Suppressor macrophage treated with lipopolysaccharide for 4 hours (primary cell): ENCODE results near the gene C6orf89.

Experiments used
- DNase-seq: peaks from one replicate; pipeline ENCODE4 v3.0.0-alpha.2; 2020

The C6orf89 gene

DNA sequence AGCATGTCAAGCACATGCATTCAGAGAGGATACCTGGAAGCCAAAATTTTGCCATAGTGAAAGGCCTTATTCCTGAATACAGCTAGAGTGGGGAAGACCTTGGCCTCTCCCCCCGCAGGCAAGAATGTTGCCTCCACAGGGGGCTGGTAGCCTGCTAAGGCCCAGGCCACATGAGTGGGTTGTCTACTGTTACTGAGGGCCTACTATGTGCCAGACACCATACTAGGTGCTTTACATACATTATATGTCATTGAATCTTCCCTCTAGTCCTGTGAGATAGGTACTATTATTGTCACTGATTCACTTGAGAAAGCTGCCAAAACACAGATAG is 68.1 kb downstream of the C6orf89 start:
- no peak for DNase-seq

DNA sequence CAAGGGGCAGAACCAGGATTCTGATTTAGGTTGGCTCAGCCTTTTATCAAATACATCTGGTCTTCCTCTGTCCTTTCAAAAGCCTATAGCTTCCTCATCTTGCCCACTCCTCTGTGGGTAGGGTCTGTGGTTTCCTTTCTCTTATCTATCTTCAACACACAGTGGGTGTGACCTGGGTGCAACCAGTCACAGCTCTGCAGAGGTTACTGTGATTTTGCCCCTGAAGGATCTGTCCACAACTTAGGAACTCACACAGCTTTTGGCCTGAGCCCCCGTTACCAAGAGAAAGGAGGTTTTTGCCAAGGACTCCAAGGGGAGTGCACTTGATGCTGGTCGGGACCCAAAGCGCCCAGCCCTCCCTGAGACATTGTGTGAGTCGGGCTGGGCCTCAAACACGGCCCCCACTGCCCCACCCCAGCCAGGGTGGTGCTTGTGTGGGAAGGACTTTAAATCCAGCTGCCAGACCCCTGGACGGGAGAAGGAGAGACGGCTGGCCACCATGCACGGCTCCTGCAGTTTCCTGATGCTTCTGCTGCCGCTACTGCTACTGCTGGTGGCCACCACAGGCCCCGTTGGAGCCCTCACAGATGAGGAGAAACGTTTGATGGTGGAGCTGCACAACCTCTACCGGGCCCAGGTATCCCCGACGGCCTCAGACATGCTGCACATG is 68.6 kb downstream of the C6orf89 start, which contains the start of gene PI16:
TSS of gene PI16 (plus strand) at position 477 of the 670 bp plus-strand sequence. CDS start at position 500, 23 bp downstream.
- no peak for DNase-seq

DNA sequence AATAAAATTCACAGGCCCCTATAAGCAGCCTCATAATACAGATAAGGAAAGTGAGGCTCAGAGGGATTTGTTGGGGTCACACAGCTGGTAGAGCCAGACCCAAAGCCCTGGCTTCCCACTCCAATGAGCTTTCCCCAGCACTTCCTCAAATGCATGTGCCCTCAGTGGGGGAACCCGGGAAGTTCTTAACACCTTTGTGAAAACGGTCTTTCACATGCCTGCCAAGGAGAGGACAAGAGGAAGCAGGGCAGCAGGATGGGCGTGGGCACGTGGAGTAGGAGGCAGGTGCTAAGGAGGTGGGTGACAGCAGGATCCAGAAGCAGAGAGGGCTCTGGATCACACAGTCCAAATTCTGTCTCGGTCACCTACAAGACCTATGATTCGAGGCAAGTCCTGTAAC is 69.4 kb downstream of the C6orf89 start:
- DNase-seq, result peak; percentile 12

DNA sequence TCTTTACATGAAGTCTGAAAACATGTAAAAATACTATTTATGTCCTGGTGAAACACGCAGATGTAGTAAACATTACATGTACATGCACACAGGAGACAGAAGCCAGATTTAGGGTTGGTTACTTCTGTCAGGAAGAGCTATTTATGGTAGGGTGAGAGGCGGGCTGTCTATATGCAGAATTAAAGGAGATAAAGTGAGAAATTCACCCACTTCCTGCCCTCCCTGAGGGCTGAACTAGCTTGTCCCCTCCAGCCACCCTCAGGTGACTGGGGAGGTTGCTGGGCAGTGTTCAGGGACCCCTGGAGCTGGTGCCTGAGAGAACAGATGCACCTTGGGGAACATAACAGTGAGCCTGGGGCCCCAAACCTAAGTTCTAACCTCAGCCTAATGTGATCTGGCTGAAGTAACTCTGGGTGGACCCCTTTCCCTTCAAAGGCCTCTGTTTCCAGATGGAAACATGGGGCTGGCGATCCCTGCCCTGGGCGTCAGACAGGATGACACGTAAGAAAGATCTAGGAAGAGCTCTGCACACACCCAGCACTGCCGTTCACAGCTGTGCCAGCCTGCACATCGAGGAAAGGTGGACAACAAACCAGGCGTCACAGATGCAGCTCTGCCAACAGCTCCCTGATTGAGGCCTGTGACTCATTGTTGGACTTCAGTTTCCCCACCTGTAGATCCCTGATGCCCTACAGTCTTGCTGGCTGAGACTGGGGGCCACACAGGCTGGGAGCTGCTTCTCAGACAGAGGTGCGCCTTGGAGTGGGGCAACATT is 70.1 kb downstream of the C6orf89 start:
- no peak for DNase-seq

DNA sequence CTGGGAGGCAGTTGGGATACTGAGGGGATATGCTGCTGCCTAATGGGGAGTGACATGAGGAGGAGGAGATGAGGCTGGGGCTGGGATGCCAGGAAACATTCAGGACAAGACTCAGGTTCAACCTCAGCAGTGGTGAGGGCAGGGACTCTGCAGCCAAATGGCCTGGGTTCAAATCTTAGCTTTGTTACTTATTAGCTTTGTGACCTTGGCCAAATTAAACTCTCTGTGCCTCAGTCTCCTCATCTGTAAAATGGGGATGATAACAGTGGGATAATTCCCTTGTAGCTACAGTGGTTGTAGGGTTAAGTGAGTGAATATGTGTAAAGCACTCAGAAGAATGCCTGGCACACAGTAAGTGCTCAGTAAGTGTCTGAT is 70.7 kb downstream of the C6orf89 start:
- DNase-seq, result no peak

DNA sequence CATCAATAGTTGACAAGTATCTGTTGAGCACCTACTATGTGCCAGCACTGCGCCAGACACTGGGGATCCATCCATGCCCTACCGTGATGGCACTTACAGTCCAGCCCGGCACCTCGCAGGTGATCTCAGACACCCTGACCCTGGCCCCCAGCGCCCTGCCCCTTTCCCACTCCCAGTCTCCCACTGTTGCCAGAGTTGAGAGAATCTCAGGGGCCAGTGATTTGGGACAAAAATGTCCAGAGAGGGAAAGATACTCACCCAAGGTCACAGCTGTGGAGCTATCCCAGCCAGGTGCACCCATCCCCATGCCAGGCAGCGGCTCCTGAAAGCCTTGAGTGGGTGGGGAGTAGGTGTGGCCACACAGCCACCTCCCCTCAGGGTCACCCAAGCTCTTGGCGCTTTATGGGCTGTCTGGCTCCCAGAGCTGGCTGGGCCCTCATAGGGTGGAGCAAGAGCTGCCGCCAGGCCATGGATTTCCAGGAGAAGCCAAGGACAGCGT is 72.1 kb downstream of the C6orf89 start:
- no peak for DNase-seq

DNA sequence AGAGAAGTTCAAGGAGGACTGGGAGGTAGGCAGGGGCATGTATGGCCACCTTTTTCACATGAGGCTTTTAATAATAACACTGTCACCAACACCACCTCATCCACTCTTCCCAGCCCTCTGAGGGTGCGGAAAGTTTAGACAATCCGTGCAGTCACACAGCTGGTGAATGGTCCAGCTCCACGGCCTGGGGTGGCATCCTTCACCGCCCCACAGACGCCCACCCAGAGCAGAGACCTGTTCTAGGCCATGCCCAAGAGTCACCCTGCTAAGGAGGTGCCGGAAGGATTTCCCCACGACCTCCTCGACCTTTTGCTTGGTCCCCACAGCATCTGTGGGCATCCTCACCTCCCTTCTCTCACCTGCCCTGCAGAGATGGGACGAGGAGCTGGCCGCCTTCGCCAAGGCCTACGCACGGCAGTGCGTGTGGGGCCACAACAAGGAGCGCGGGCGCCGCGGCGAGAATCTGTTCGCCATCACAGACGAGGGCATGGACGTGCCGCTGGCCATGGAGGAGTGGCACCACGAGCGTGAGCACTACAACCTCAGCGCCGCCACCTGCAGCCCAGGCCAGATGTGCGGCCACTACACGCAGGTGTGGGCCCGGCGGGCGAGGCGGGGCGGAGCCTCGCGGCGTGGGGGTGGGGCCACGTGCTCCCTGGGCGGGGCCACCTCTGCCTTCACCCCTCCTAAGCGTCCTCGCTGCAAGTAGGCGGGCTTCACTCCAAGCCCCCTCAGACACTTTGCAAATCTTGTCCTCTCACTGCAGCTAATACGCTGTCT is 73.2 kb downstream of the C6orf89 start:
- no peak for DNase-seq

DNA sequence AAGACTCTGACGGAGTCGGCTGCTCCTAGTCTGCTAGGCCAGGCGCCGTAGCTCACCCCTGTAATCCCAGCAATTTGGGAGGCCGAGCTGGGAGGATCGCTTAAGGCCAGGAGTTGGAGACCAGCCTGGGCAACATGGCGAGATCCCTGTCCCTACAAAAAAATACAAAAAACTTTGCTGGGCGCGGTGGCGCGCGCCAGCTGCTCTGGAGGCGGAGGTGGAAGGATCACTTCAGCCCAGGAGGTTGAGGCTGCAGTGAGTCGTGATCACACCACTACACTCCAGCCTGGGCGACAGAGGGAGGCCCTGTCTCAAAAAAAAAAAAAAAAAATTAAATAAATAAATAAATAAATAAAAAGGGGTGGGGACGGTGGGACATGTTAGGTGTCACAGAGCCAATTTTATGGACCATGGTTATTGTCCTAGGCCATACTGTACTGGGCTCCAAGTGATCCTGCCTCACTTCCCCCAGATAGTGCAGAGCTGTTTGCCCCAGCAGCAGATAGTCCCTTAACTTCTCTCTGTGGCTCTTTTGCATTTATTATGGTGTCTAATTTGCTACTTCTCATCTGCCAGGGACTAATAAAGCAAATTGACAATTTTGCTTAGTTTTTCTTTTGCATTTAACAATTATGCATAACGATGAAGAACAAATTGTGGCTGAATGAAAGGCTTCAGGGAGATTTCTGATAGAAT is 74.0 kb downstream of the C6orf89 start:
- no peak for DNase-seq

DNA sequence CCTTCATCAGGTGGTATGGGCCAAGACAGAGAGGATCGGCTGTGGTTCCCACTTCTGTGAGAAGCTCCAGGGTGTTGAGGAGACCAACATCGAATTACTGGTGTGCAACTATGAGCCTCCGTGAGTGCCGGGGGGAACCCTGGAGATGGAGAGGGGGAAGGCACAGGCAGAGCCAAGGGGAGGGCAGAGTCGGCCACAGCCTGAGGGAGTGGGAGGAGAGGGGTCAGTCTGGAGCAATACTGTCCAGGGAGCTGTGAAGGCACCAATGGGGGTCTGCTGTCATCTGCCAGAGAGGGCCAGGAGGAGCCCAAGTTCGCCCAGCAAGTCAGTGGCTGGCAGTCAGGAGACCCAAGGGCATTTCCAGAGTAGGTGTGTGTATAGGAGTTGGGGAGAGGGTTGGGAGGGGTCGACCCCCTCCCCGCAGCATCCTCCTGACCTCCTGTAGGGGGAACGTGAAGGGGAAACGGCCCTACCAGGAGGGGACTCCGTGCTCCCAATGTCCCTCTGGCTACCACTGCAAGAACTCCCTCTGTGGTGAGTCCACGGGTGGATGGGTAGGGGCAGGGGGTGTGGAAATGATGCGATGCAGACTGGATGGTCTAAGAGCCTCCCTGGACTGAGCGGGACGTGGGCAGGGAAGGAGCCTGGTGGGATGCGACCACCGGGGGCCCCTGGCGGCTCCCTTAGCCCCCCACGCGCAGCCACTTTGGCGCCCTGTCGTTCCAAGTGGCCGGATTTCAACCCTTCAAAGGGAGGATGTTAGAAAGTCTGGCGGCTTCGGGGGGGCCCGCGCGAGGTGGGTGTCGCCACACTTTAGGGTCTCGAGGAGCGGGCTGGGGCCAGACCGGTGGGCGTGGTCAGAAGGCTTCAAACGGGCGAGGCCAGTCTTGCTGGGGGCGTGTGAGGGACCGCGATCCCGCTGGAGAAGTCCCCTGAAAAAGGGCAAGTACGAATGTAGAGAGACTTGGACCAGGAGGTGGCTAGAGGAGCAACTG is 76.0 kb downstream of the C6orf89 start:
- no peak for DNase-seq

DNA sequence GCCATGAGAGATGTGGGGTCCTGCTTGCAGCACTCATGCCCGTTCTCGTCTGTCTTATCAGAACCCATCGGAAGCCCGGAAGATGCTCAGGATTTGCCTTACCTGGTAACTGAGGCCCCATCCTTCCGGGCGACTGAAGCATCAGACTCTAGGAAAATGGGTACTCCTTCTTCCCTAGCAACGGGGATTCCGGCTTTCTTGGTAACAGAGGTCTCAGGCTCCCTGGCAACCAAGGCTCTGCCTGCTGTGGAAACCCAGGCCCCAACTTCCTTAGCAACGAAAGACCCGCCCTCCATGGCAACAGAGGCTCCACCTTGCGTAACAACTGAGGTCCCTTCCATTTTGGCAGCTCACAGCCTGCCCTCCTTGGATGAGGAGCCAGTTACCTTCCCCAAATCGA is 77.1 kb downstream of the C6orf89 start:
- peak; percentile 96 for DNase-seq

DNA sequence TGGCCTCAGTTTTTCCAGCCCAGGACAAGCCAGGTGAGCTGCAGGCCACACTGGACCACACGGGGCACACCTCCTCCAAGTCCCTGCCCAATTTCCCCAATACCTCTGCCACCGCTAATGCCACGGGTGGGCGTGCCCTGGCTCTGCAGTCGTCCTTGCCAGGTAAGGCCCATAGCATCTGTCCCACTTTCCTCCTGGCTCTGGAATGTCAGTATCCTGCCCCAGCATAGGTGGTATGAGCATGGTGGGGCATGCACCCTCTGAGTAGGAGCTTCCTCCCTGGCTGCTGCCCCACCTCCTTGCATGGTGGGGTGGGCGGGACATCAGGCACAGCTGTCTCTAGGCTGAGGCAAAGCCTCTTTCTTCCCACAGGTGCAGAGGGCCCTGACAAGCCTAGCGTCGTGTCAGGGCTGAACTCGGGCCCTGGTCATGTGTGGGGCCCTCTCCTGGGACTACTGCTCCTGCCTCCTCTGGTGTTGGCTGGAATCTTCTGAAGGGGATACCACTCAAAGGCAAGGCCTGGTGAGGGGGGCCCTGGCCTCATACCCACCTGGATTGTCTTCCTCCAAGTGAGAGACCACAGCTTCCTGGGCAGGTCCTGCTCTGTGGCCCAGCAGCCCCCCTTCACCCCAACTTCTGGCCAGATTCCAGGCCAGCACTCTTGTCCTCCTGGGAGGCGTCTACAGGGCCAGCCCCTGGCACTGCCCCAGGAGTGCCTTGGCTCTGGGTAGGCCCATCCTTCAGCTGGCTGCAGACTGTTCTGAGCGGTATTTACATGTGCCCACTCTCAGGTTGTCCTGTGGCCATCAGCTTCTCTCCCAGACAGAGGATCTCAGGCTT is 77.9 kb downstream of the C6orf89 start:
- no peak for DNase-seq

DNA sequence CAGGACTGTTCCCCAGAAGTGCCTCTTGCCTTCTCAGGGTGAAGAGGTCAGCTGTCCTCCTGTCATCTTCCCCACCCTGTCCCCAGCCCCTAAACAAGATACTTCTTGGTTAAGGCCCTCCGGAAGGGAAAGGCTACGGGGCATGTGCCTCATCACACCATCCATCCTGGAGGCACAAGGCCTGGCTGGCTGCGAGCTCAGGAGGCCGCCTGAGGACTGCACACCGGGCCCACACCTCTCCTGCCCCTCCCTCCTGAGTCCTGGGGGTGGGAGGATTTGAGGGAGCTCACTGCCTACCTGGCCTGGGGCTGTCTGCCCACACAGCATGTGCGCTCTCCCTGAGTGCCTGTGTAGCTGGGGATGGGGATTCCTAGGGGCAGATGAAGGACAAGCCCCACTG is 78.6 kb downstream of the C6orf89 start:
- no peak for DNase-seq

DNA sequence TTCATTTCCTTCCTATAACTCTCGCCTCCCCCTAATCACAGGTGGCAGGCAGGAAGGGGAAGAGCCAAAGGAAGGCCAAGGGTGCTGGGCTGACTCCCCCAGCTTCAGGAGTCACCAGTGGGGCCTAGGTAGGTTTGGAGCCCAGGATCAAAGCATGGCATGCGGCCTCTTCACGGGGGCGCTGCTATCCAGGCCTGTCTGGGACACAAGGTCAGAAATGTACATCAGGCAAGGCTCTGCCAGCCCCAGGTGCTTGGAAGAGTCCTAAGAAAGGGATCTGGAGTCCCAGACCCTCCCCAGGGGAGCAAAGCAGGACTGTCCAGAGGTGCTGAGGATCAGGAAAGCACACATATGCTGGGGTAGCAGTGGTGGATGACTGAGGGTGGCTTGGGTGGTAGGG is 79.2 kb downstream of the C6orf89 start:
- DNase-seq, result no peak

DNA sequence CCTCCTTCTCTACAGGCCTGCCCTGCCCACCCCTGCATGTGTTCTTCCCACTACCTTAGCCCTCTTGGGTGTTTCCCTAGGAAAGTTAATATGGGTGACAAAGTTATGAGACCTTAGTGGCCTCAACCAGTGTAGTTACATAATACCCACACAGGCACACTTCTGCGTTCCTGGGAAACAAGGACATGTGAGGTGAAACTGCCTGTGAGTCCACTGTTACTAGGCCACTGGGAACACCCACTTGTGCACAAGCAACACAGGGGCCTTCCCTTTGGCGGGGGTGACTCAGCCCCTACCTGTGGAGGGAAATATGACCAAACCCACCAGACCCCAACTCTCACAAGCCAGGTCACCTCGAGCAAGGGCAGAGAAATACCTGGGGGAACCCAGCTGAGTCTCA is 81.5 kb downstream of the C6orf89 start:
- DNase-seq, result no peak

DNA sequence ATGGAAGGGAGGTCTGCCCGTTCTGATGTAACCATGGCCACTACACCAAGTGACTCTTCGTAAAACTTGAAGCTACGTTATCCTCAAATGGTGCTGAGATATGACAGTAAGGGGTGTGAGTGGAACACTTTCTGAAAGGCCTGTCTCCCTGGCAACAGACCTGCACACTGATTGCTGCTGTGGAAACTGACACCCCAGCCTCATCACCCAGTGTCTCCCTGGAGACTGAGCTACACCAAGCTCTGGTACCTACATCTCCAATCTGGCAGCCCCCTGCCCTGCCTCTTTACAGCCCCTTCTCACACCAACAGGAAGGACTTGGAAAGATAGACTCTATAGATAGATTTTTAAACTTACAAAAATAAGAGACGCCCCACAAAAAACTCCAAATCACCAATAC is 82.0 kb downstream of the C6orf89 start:
- DNase-seq, result no peak

DNA sequence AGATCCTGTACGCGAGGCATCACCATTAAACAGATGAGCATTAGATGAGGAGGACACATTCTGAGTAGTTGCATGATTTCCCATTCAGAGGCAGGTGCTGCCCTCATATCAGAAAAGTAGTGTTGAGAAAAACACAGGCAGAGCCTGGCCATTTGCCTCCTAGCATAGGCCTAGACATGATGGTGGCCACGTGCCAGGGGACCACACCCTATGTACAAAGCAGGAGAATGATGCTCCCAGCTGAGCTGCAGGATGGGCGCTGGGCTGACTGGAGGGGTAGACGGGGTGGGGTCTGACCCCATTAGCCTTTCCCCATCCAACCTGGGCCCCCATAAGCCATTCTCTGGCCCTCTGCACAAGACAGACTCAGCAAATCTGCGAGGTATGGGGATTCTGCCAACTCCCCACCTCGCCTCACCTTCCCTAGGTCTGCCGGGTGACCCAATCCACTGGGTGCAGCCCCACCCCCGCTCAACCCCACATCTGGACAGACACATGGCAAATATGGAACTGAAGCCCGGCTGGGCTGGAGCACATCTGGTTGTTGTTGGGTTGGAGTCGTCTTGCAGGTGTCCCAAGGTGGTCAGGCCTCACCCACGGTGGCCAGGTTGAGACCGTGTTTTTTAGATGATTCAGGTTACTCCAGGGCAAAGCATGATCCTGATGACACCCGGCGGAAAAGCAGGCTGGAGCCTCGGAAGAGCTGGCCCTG is 82.7 kb downstream of the C6orf89 start:
- no peak for DNase-seq

DNA sequence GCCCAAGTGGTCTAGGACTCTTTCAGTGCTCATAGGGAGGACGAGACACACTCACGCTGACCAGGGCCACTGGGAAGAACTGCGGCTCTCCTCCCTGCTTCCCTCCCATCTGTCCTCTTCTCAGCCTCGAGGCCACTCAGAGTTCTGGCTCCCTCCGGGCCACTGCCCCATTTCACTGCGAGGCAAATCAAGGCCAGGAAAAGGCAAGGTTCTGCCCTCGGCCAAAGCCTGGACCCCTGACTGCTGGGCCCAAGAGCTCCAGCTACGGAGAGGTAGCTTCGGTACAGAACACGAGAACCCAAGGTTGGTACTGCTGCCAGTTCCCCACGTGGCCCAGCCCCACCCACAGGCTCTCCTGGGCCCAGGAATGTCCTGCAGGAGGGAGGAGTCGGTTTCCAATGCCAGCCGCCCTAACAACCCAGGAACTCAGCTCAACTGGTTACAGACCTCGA is 83.5 kb downstream of the C6orf89 start:
- DNase-seq, result no peak

DNA sequence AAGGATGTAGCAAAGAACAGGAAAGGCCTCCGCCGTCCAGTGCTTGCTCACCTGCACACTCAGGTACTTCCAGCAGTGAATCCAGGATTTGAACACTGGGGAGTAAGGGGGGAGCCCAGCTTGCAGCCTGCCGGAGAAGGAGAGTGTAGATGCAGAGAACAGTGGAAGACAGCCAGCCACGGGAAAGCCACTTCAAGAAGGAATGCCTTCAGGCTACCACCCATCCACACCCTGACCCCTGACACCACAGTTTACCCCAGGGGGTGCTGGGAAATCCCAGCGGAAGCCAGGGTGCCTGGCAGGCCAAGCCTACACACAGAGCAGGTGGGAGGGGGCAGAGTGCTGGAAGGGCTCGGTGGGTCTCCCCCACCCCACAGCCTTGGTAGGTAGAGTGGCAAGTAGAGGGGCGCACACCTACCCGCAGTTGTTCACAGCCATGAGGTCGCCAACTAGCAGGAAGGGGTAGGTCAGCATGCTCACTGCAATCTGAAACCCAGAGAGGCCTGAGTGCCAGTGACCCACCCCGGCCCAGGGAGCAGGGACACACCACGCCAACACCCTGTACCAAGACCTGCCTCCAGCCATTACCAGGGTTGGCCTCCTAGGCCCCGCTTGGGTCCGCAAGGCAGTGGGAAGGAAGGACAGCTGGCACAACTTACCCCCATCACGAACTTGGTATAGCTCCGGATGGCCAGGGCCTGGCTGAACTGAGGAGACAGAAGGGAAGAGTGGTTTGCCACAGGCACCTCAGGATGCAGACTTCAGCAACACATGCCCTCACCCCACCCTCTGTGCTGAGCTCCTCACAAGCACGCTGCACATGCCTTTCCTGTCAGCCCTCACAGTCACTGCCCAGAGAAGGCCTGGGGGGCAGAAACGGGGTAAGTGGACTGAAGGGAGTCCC is 84.5 kb downstream of the C6orf89 start:
- no peak for DNase-seq
